Esophagus squamous epithelium (tissue), 5 donors: ENCODE data around the gene CLN3. TPM values are rescaled to one million over a fixed set of nuclear protein-coding genes. Genes with fewer than 3 reads are reported as not detected.
"Not testable (repeated sequence)": the region's sequence is repeated elsewhere in the genome, so short reads cannot be mapped to it uniquely, and the experiment has no call there.

Experiments
- DNase-seq: peaks from one replicate; lab custom pipeline; 2025; lab: John Stamatoyannopoulos, UW
- H3K27ac ChIP-seq, 4 donors: fragments of 200-600 bp; sonication (generic); one replicate each; pipeline ENCODE4 v1.5.1; 2016 to 2019; ENCODE audit warnings: mild to moderate bottlenecking in 1 of 4
- H3K27me3 ChIP-seq, 4 donors: fragments of 200-600 bp; sonication (generic); 1 replicate in 3 of 4; 2 replicates in 1 of 4; pipeline versions ENCODE4 v1.5.1 to v1.6.0; 2017 to 2021; ENCODE audit warnings: antibody characterized with exemption in 1 of 4
- H3K36me3 ChIP-seq, 3 donors: fragments of 200-600 bp; sonication (generic); one replicate each; pipeline ENCODE4 v1.5.1; 2016 to 2019
- H3K4me1 ChIP-seq, 3 donors: fragments of 200-600 bp; sonication (generic); one replicate each; pipeline ENCODE4 v1.5.1; 2017 to 2019
- H3K4me3 ChIP-seq, 4 donors: fragments of 200-600 bp; sonication (generic); 1 replicate in 3 of 4; 2 replicates in 1 of 4; pipeline ENCODE4 v1.5.1; 2016 to 2019; ENCODE audit warnings: mild to moderate bottlenecking in 2 of 4, moderate library complexity in 1 of 4
- H3K9me3 ChIP-seq, 3 donors: fragments of 200-600 bp; sonication (generic); one replicate each; pipeline ENCODE4 v1.5.1; 2016 to 2019
- CTCF ChIP-seq, 6 experiments: fragments of 450-650 bp in 4 of 6; fragments of 200-600 bp in 2 of 6; sonication (generic) in 2 of 6; IDR thresholded peaks; one replicate each; pipeline ENCODE4 v1.5.1; 2016 to 2019; ENCODE audit warnings: antibody characterized with exemption in 6 of 6, mild to moderate bottlenecking in 4 of 6, moderate library complexity in 4 of 6
- POLR2A ChIP-seq, 4 donors: fragments of 450-650 bp; IDR thresholded peaks; one replicate each; pipeline ENCODE4 v1.6.1; 2017; ENCODE audit warnings: antibody characterized with exemption in 4 of 4, mild to moderate bottlenecking in 4 of 4, moderate library complexity in 3 of 4
- WGBS, 2 donors: methylation state at CpG; one replicate each; pipeline ENCODE4 v1.1.5; 2018; 5-methylcytosine and 5-hydroxymethylcytosine counted together
- intact Hi-C: fragments of 100-400 bp; cut with DNase I; formaldehyde crosslinking; loops from one replicate; pipeline ENCODE4 v1.15.0; 2022
- total RNA-seq, 4 donors: library from RNA; depleted of rRNA; stranded (reverse); fragments of >200 nt; gene quantifications; one replicate each; pipeline ENCODE4 v1.1.0, GENCODE V29; 2016
- donor health status: DM: yes; HTN: yes; CAD: no.

CLN3 gene
- total RNA-seq, 4 donors from 2014 or later, result 12.2 to 40.2 (median 19.0) TPM

GRCh38 chr16:28503470-28504259 is 11.8 kb upstream of the CLN3 start:
- TF ChIP-seq POLR2A (IDR thresholded peaks at IDR 0.05), result no peak
- TF ChIP-seq CTCF (IDR thresholded peaks at IDR 0.05), result no peak
- intact Hi-C loops, result no loop called here
- H3K27me3 ChIP-seq, result peaks cover 0 to 12% (median 0%) of the 10 kb centered on the region in 4 donors
- no peaks in the 10 kb centered on the region for H3K36me3 ChIP-seq
- H3K27ac ChIP-seq, result no peak overlapping the region
- H3K4me3 ChIP-seq, result no peak overlapping the region
- 58 to 67% methylated on average over 3 to 9 of the region's 15 CpGs for WGBS, 2 donors
- no peaks in the 10 kb centered on the region for H3K9me3 ChIP-seq
- H3K4me1 ChIP-seq, result peaks cover 0 to 22% (median 8%) of the 10 kb centered on the region in 3 donors
- DNase-seq, result no peak

GRCh38 chr16:28502290-28502689 is 10.4 kb upstream of the CLN3 start:
- H3K36me3 ChIP-seq, result no peaks in the 10 kb centered on the region
- DNase-seq, result no peak
- H3K27ac ChIP-seq, result no peak overlapping the region
- no peaks in the 10 kb centered on the region for H3K9me3 ChIP-seq
- peaks cover 0 to 20% (median 8%) of the 10 kb centered on the region in 3 donors for H3K4me1 ChIP-seq
- no peak overlapping the region for H3K4me3 ChIP-seq
- no peak for TF ChIP-seq CTCF (IDR thresholded peaks at IDR 0.05)
- no peak for TF ChIP-seq POLR2A (IDR thresholded peaks at IDR 0.05)
- WGBS, 2 donors, result 63 to 71% methylated on average over 2 of the region's 2 CpGs
- intact Hi-C loops, result no loop called here
- H3K27me3 ChIP-seq, result peaks cover 0 to 6% (median 0%) of the 10 kb centered on the region in 4 donors

- TF ChIP-seq CTCF (IDR thresholded peaks at IDR 0.05) (no peak), POLR2A (IDR thresholded peaks at IDR 0.05) (no peak)
- no peak overlapping the region for H3K27ac ChIP-seq
- H3K4me1 ChIP-seq, result peaks cover 0 to 20% (median 8%) of the 10 kb centered on the region in 3 donors
- no peak overlapping the region for H3K4me3 ChIP-seq
- DNase-seq, result no peak
- peaks cover 0 to 6% (median 0%) of the 10 kb centered on the region in 4 donors for H3K27me3 ChIP-seq
- intact Hi-C loops, result no loop called here
- H3K9me3 ChIP-seq, result no peaks in the 10 kb centered on the region
- 86% methylated on average over 14 to 18 of the region's 19 CpGs for WGBS, 2 donors
- H3K36me3 ChIP-seq, result no peaks in the 10 kb centered on the region
Observed at GRCh38 chr16:28501258-28502232, 9.7 kb upstream of the CLN3 start.

- H3K9me3 ChIP-seq, H3K27me3 ChIP-seq, H3K36me3 ChIP-seq, intact Hi-C loops, H3K27ac ChIP-seq, DNase-seq, H3K4me3 ChIP-seq: not testable (repeated sequence)
- peaks cover 0 to 20% (median 8%) of the 10 kb centered on the region in 3 donors for H3K4me1 ChIP-seq
- WGBS, 2 donors, result 74 to 81% methylated on average over 13 to 18 of the region's 18 CpGs
Observed at GRCh38 chr16:28500476-28501180, 8.8 kb upstream of the CLN3 start.

- Histone ChIP-seq H3K27me3 (peaks cover 0 to 6% (median 0%) of the 10 kb centered on the region in 4 donors), H3K4me3 (no peak overlapping the region), H3K36me3 (no peaks in the 10 kb centered on the region), H3K4me1 (peaks cover 0 to 17% (median under 1%) of the 10 kb centered on the region in 3 donors), H3K27ac (no peak overlapping the region), H3K9me3 (no peaks in the 10 kb centered on the region)
- intact Hi-C loops, result no loop called here
- 68 to 75% methylated on average over 5 to 9 of the region's 10 CpGs for WGBS, 2 donors
- DNase-seq, result no peak
- TF ChIP-seq CTCF (IDR thresholded peaks at IDR 0.05) (no peak), POLR2A (IDR thresholded peaks at IDR 0.05) (no peak)
Observed at GRCh38 chr16:28499854-28500253, 8.0 kb upstream of the CLN3 start.
